Thyroid gland (tissue), 4 donors: ENCODE results near the gene SH3BP4.

Source experiments
- POLR2A ChIP-seq, 2 donors: fragments of 450-650 bp; IDR thresholded peaks; one replicate each; pipeline ENCODE4 v1.6.1; 2017; ENCODE audit warnings: antibody characterized with exemption in 2 of 2, mild to moderate bottlenecking in 2 of 2, moderate library complexity in 1 of 2
- TF ChIP-seq, protein P1 (sequence below), 6 experiments: fragments of 200-600 bp in 3 of 6; fragments of 450-650 bp in 3 of 6; sonication (generic) in 3 of 6; IDR thresholded peaks; one replicate each; pipeline ENCODE4 v1.5.1; 2016 to 2019; ENCODE audit warnings: antibody characterized with exemption in 6 of 6, mild to moderate bottlenecking in 2 of 6, inconsistent platforms in 1 of 6, moderate library complexity in 1 of 6

DNA sequence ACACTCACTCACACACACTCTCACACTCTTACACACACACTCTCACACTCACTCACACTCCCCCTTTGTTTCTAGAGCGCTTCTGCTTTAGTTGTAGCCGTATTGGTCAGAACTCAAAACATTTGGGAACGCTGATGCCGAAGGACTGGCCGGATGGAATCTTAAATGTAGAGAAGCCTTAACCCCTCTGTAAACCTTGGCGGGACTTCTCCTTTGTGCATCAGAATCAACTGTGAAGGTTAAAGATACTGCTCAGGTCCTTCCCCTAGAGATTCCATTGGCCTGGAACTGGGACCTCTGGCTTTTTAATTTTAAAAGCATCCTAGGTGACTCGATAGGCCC is 18.3 kb downstream of the SH3BP4 start:
- no peak for TF ChIP-seq POLR2A (IDR thresholded peaks at IDR 0.05)
- TF ChIP-seq, protein P1, sequence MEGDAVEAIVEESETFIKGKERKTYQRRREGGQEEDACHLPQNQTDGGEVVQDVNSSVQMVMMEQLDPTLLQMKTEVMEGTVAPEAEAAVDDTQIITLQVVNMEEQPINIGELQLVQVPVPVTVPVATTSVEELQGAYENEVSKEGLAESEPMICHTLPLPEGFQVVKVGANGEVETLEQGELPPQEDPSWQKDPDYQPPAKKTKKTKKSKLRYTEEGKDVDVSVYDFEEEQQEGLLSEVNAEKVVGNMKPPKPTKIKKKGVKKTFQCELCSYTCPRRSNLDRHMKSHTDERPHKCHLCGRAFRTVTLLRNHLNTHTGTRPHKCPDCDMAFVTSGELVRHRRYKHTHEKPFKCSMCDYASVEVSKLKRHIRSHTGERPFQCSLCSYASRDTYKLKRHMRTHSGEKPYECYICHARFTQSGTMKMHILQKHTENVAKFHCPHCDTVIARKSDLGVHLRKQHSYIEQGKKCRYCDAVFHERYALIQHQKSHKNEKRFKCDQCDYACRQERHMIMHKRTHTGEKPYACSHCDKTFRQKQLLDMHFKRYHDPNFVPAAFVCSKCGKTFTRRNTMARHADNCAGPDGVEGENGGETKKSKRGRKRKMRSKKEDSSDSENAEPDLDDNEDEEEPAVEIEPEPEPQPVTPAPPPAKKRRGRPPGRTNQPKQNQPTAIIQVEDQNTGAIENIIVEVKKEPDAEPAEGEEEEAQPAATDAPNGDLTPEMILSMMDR (IDR thresholded peaks at IDR 0.05), result no peak
